Measurements from ENCODE around the gene SLC35E4. TPM values are rescaled to one million over a fixed set of nuclear protein-coding genes. Genes with fewer than 3 reads are reported as not detected.
"Not testable (repeated sequence)": the region's sequence is repeated elsewhere in the genome, so short reads cannot be mapped to it uniquely, and the experiment has no call there.

Gene SLC35E4
- total RNA-seq, 1 experiment from 2014 or later, result 5.3 TPM

DNA sequence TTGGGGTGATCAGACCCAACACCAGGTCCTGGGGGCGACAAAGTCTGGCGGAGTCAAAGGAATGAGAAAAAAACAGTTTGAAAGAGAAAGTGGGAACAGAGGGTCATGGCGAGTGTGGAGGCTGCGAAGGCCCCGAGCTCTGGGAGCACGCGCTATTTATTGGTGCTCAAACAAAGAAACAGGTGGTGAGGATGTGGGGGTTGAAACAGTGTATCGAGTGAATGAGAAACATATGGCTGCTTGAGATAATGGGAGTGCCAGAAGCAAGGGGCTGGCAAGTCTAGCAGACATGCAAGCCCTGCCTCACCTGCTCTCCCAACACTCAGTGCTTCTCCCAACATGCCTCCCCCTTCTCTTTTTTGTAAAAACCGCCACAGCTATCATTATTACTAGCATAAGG lies 39.9 kb downstream of the SLC35E4 start:
- H3K36me3 Mint-ChIP-seq, result no peaks in the 10 kb centered on the region
- ChIA-PET POLR2A (no interaction called here), CTCF (no interaction called here)
- H3K4me3 Mint-ChIP-seq, result no peak overlapping the region
- peaks cover 11% of the 10 kb centered on the region for H3K4me1 Mint-ChIP-seq
- TF ChIP-seq ZNF671 (CRISPR knock-in tag; IDR thresholded peaks at IDR 0.05) (no peak), PRRX2 (CRISPR knock-in tag; IDR thresholded peaks at IDR 0.05) (no peak)
- no peak for DNase-seq (ENCODE audit: low spot score)
- no peaks in the 10 kb centered on the region for H3K9me3 Mint-ChIP-seq
- no peak for ATAC-seq
- H3K27ac Mint-ChIP-seq, result no peak overlapping the region
- peaks cover 13% of the 10 kb centered on the region for H3K27me3 Mint-ChIP-seq (ENCODE audit: low read depth)

DNA sequence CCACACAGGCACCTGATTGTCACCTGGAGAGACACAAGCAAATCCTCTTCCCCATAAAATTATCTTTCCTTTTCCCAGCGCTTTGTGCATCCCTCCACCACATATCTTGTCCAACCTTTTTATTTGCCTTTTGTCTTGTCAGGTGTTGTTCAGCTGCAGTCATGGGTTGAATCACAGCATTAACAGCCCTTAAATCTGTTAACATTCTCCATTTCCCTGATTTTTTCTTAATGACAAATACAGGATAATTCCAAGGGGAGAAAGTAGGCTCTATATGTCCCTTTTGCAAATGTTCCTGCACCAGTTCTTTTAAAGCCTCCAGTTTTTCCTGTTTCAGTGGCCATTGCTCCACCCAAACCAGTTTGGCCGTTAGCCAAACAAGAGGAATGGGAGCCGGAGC lies 41.0 kb downstream of the SLC35E4 start:
- H3K27ac Mint-ChIP-seq; H3K36me3 Mint-ChIP-seq; ATAC-seq; DNase-seq (ENCODE audit: low spot score); H3K27me3 Mint-ChIP-seq (ENCODE audit: low read depth); H3K4me3 Mint-ChIP-seq; CTCF ChIA-PET; H3K9me3 Mint-ChIP-seq; POLR2A ChIA-PET: not testable (repeated sequence)
- peaks cover 18% of the 10 kb centered on the region for H3K4me1 Mint-ChIP-seq

DNA sequence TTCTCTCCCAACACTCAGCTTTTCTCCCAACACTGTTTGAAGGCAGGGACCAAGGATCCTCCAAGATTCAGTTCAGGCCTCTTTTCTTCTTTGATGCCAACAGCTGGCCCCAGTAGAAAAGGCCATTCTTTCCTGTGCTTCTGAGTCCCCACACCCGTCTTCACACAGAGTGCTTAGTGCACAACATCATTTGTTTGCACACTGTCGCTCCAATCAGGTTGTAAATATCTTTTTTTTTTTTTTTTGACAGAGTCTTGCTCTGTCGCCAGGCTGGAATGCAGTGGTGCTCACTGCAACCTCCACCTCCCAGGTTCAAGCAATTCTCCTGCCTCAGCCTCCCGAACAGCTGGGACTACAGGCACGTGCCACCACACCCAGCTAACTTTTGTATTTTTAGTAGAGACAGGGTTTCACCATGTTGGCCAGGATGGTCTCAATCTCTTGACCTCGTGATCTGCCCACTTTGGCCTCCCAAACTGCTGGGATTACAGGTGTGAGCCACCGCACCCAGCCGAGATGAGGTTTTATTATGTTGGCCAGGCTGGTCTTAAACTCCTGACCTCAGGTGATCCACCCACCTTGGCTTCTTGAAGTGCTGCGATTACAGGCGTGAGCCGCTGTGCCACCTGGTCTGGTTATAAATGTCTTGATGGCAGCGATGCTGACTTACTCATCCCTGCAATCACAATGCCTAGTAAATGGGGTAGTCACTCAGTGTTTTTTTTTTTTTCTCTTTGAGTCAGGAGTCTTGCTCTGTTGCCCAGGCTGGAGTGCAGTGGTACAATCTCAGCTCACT lies 44.5 kb downstream of the SLC35E4 start:
- H3K4me3 Mint-ChIP-seq; H3K27me3 Mint-ChIP-seq (ENCODE audit: low read depth); POLR2A ChIA-PET; H3K9me3 Mint-ChIP-seq; ATAC-seq; DNase-seq (ENCODE audit: low spot score); H3K36me3 Mint-ChIP-seq; H3K27ac Mint-ChIP-seq: not testable (repeated sequence)
- peaks cover 25% of the 10 kb centered on the region for H3K4me1 Mint-ChIP-seq
- CTCF ChIA-PET, result interaction anchor here (0.6 to 4.3 kb wide), 5 partner anchors 12 to 176 kb away, joined by 3 to 23 read pairs (median 8); partner anchors contain the start of gene DUSP18

DNA sequence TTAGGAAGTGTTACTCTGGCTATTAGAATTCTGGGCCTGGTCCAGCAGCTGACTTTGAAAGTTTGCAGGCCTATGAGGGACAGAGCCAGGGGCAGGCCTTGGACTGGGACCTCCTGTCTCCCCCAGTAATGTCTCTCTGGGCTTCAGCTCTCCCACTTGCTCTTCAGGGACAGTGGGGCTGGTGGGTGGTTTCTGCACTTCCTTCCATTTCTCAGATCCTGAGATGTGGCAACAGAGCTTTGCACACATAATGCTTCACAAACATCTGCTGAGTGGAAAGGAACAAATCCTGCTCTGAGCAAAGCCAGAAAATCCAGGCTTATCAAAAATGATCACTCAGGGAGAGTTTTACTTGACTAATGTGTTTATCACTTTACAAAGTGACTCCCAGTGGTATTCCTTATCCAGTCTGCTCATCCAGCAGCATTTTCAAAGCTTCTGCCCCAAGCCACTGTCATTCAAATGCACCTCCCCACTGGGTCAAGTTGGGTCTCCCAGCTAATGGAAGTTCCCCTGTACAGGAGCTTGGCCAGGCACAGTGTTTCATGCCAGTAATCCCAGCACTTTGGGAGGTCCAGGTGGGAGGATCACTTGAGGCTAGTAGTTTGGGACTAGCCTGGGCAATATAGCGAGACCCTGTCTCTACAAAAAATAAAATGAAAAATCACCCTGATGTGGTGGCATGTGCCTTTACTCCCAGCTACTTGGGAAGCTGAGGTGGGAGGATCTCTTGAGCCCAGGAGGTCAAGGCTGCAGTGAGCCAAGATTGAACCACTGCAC lies 45.6 kb downstream of the SLC35E4 start:
- no peak overlapping the region for H3K27ac Mint-ChIP-seq
- ChIA-PET POLR2A (no interaction called here), CTCF (interaction anchor here (0.6 to 4.3 kb wide), 4 partner anchors 25 to 210 kb away, joined by 3 to 23 read pairs (median 3); no protein-coding TSS in a partner anchor)
- DNase-seq (ENCODE audit: low spot score) (no peak), ATAC-seq (no peak)
- H3K36me3 Mint-ChIP-seq, result no peaks in the 10 kb centered on the region
- no peaks in the 10 kb centered on the region for H3K9me3 Mint-ChIP-seq
- no peak overlapping the region for H3K4me3 Mint-ChIP-seq
- H3K27me3 Mint-ChIP-seq (ENCODE audit: low read depth), result peaks cover under 1% of the 10 kb centered on the region; the same call in 1 of the 2 replicates
- peak; percentile 91 for TF ChIP-seq ZNF121 (CRISPR knock-in tag; IDR thresholded peaks at IDR 0.05)
- TF ChIP-seq, protein P1, sequence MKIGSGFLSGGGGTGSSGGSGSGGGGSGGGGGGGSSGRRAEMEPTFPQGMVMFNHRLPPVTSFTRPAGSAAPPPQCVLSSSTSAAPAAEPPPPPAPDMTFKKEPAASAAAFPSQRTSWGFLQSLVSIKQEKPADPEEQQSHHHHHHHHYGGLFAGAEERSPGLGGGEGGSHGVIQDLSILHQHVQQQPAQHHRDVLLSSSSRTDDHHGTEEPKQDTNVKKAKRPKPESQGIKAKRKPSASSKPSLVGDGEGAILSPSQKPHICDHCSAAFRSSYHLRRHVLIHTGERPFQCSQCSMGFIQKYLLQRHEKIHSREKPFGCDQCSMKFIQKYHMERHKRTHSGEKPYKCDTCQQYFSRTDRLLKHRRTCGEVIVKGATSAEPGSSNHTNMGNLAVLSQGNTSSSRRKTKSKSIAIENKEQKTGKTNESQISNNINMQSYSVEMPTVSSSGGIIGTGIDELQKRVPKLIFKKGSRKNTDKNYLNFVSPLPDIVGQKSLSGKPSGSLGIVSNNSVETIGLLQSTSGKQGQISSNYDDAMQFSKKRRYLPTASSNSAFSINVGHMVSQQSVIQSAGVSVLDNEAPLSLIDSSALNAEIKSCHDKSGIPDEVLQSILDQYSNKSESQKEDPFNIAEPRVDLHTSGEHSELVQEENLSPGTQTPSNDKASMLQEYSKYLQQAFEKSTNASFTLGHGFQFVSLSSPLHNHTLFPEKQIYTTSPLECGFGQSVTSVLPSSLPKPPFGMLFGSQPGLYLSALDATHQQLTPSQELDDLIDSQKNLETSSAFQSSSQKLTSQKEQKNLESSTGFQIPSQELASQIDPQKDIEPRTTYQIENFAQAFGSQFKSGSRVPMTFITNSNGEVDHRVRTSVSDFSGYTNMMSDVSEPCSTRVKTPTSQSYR (CRISPR knock-in tag; IDR thresholded peaks at IDR 0.05), result no peak
- peaks cover 25% of the 10 kb centered on the region for H3K4me1 Mint-ChIP-seq

DNA sequence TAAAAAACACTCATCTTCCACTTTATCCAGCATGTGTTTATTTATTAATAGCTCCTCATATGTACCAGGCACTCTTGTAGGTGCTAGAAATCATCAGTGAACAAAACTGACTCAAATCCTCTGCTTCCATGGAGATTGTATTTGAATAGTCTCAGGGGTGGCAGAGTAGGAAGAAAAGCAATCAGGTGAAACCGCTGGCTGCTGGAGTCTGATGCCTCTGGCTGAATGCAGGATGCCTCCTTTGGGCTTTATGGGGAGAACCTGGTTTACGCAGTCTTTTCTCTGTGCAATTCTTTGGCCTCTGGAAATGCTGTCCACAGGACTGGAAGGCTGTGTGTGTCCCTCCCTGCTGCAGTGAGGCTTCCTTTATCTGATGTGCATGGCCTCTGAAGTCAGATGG lies 46.2 kb downstream of the SLC35E4 start:
- Mint-ChIP-seq H3K9me3 (no peaks in the 10 kb centered on the region), H3K4me1 (peaks cover 25% of the 10 kb centered on the region), H3K27ac (no peak overlapping the region), H3K4me3 (no peak overlapping the region), H3K36me3 (no peaks in the 10 kb centered on the region), H3K27me3 (ENCODE audit: low read depth) (no peaks in the 10 kb centered on the region)
- ATAC-seq (no peak), DNase-seq (ENCODE audit: low spot score) (no peak)
- ChIA-PET CTCF (interaction anchor here (0.9 to 4.3 kb wide), 3 partner anchors 24 to 209 kb away, joined by 3 to 23 read pairs (median 3); no protein-coding TSS in a partner anchor), POLR2A (no interaction called here)
- TF ChIP-seq, protein P2, sequence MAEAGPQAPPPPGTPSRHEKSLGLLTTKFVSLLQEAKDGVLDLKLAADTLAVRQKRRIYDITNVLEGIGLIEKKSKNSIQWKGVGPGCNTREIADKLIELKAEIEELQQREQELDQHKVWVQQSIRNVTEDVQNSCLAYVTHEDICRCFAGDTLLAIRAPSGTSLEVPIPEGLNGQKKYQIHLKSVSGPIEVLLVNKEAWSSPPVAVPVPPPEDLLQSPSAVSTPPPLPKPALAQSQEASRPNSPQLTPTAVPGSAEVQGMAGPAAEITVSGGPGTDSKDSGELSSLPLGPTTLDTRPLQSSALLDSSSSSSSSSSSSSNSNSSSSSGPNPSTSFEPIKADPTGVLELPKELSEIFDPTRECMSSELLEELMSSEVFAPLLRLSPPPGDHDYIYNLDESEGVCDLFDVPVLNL (CRISPR knock-in tag; IDR thresholded peaks at IDR 0.05; ENCODE audit: borderline replicate concordance, low read depth), result no peak
- TF ChIP-seq GABPB1 (CRISPR knock-in tag; IDR thresholded peaks at IDR 0.05), result no peak
- TF ChIP-seq, protein P3, sequence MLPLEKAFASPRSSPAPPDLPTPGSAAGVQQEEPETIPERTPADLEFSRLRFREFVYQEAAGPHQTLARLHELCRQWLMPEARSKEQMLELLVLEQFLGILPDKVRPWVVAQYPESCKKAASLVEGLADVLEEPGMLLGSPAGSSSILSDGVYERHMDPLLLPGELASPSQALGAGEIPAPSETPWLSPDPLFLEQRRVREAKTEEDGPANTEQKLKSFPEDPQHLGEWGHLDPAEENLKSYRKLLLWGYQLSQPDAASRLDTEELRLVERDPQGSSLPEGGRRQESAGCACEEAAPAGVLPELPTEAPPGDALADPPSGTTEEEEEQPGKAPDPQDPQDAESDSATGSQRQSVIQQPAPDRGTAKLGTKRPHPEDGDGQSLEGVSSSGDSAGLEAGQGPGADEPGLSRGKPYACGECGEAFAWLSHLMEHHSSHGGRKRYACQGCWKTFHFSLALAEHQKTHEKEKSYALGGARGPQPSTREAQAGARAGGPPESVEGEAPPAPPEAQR (CRISPR knock-in tag; IDR thresholded peaks at IDR 0.05), result no peak
- TF ChIP-seq ZNF317 (CRISPR knock-in tag; IDR thresholded peaks at IDR 0.05; ENCODE audit: borderline replicate concordance, low read depth), result no peak
- TF ChIP-seq, protein P4, sequence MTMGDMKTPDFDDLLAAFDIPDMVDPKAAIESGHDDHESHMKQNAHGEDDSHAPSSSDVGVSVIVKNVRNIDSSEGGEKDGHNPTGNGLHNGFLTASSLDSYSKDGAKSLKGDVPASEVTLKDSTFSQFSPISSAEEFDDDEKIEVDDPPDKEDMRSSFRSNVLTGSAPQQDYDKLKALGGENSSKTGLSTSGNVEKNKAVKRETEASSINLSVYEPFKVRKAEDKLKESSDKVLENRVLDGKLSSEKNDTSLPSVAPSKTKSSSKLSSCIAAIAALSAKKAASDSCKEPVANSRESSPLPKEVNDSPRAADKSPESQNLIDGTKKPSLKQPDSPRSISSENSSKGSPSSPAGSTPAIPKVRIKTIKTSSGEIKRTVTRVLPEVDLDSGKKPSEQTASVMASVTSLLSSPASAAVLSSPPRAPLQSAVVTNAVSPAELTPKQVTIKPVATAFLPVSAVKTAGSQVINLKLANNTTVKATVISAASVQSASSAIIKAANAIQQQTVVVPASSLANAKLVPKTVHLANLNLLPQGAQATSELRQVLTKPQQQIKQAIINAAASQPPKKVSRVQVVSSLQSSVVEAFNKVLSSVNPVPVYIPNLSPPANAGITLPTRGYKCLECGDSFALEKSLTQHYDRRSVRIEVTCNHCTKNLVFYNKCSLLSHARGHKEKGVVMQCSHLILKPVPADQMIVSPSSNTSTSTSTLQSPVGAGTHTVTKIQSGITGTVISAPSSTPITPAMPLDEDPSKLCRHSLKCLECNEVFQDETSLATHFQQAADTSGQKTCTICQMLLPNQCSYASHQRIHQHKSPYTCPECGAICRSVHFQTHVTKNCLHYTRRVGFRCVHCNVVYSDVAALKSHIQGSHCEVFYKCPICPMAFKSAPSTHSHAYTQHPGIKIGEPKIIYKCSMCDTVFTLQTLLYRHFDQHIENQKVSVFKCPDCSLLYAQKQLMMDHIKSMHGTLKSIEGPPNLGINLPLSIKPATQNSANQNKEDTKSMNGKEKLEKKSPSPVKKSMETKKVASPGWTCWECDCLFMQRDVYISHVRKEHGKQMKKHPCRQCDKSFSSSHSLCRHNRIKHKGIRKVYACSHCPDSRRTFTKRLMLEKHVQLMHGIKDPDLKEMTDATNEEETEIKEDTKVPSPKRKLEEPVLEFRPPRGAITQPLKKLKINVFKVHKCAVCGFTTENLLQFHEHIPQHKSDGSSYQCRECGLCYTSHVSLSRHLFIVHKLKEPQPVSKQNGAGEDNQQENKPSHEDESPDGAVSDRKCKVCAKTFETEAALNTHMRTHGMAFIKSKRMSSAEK (CRISPR knock-in tag; IDR thresholded peaks at IDR 0.05; ENCODE audit: borderline replicate concordance), result no peak
- no peak for TF ChIP-seq ZNF423 (CRISPR knock-in tag; IDR thresholded peaks at IDR 0.05)
- TF ChIP-seq JUN (CRISPR knock-in tag; IDR thresholded peaks at IDR 0.05), result no peak
- TF ChIP-seq TCF7 (CRISPR knock-in tag; IDR thresholded peaks at IDR 0.05; ENCODE audit: low read depth), result no peak
- no peak for TF ChIP-seq TP53 (CRISPR knock-in tag; IDR thresholded peaks at IDR 0.05)
- TF ChIP-seq ELF4 (CRISPR knock-in tag; IDR thresholded peaks at IDR 0.05; ENCODE audit: low read depth), result no peak

All from WTC11 (cell line).